GM18502 (cell line): ENCODE results near the gene ORM2.

Source experiments
- ATAC-seq: cut with Tn5 transposase; IDR thresholded peaks from one replicate; pipeline ENCODE4 v1.9.1; 2021; ENCODE audit warnings: mild to moderate bottlenecking; ENCODE audit not compliant: unreplicated experiment, poor library complexity

ORM2 gene

DNA sequence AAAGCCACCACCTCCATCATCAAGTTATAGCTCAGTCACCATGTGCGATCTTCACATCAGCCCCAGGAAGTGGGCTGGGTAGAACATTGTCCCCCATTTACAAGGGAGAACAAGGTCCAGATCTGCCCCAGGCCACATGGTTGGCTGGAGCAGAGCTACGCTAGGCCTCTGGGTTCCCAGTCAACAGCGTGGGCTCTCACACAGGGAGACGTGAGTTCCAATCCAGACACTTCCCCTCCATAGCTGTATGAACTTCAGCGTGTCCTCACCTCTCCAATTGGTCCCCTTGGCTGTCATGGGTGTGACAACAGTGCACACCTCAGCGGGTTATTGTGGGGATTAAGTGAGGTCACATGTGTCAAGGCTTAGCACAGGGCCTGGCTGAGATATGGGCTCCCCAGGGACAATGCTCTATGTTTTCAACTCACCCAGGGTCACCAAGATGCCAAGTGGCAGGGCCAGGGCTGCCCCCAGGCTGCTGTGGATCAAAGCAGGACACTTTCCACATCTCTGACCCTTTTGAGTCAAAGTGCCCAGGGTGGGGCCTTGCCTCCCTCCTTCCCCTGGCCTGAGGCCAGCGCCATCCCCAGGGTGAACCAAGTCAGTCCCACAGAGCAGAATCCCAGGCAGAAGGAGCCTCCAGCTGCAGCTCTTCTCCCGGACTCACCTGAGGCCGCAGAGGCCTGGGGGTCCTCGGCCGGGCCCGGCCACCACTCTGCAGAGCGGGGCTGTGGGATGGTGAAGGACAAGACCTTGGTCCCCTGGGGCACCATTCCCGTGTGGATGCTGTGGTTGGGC is 38.3 kb downstream of the ORM2 start:
- ATAC-seq = no peak

GRCh38 chr9:114369216-114370130 is 39.8 kb downstream of the ORM2 start:
- no peak for ATAC-seq

DNA sequence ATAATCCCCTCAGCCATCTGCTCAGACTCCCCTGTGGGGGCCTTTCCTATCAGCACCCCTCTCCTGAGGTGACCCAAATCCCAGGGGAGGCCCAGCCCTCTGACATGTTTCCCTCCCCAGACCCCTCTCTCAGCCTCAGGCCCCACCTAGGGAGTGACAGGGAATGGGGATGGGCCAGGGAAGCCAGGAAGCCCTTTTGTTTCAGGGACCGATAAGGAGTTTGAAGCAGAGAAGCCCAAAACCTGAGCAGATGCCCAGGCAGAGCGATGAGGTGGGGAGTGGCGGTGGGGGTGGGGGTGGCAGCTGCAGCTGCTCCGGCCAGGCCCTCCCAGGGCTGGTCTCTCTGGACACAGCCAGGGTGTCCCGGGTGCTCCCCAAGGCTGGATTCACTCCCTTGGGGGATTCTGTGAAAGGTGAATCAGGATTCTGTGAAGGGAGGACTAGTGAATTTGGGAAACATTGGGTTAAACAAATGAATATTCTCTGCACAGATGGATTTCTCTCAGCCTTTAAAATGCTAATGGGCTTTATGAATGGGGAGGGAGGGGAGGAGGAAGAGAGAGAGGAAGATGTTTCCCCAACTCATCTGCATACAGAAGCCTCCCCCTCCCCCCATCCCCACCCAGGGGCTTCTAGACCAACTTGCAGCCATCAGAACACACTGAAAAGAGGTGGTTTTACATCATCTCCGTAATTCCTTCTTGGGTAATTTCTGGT is 40.7 kb downstream of the ORM2 start:
- ATAC-seq = no peak

- ATAC-seq = no peak
Observed at GRCh38 chr9:114370968-114371320, 41.3 kb downstream of the ORM2 start.

GRCh38 chr9:114371343-114371944 is 41.8 kb downstream of the ORM2 start:
- ATAC-seq = no peak

GRCh38 chr9:114371973-114372917 is 42.6 kb downstream of the ORM2 start:
- peak; percentile 41 for ATAC-seq

GRCh38 chr9:114372921-114373448 is 43.3 kb downstream of the ORM2 start:
- peak; percentile 93 for ATAC-seq

- no peak for ATAC-seq
Observed at GRCh38 chr9:114373960-114374730, 44.5 kb downstream of the ORM2 start.

GRCh38 chr9:114374936-114375335 is 45.3 kb downstream of the ORM2 start:
- ATAC-seq = no peak

GRCh38 chr9:114375386-114376175 is 45.9 kb downstream of the ORM2 start:
- ATAC-seq = no peak

DNA sequence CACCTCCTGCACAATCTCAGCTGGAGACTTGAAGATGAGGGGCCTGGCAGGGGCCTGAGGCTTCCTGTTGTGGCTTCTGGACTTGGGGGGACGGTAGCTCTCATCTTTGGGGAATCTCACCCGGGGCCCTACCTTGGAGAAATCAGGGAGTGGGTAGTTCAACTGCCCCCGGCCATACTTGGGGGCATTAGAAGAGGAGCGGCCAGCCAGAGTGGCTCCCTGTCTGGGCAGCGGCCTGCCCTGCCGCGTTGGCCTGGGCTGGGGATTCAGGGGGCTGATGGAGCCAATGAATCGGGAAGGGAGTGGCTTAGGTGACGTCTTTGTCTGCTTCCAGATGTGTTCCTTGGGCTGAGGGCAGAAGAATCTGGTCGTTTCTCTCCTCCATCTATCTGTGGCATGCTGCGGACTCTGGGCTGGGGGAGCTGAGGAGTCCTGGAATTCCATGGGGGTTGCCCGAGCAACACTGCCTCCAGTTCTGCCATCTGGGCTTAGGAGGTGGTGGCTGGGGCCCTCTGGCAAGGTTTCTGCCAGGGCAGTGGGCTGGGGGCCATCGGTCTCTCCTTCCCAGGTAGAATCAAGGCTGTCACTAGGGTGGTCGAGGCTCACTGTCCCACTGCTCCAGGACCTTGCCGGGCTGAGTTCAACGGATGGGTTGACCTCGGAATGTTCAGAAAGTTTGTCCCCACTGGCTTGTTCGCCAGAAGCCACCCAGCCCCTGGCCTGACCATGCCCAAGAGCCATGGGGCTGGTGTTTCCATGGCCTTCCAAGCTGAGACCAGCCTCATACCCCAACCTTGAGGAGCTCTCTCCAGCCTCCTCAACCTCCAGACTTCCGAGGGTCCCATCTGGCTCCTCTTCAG is 47.1 kb downstream of the ORM2 start:
- ATAC-seq = no peak

GRCh38 chr9:114378016-114378415 is 48.3 kb downstream of the ORM2 start:
- no peak for ATAC-seq

DNA sequence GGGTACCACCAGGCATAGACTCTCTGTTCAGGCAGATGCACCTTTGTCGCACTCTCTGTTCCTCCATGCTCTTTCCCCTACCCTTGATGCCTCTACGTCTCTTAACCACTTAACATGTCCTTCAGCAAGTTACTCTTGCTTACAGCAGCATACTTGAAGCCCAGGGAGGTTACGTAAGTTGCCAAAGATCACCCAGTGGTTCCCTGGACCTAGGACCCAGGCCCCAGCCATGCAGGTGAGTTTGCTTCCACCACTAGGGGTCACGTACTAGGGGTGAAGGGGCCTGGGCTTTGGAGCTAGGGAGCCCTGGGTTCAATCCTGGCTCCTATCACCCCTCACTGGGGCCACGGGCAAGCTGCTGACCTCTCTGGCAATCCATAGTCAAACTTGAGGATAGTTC is 49.2 kb downstream of the ORM2 start:
- no peak for ATAC-seq
